Fibroblast of skin of abdomen (primary cell): Measurements from ENCODE around the gene NEURL1B.
"Not testable (repeated sequence)": the region's sequence is repeated elsewhere in the genome, so short reads cannot be mapped to it uniquely, and the experiment has no call there.

ENCODE experiments used
- DNase-seq: peaks from one replicate; pipeline ENCODE4 v3.0.0-alpha.2; 2013

Gene NEURL1B

DNA sequence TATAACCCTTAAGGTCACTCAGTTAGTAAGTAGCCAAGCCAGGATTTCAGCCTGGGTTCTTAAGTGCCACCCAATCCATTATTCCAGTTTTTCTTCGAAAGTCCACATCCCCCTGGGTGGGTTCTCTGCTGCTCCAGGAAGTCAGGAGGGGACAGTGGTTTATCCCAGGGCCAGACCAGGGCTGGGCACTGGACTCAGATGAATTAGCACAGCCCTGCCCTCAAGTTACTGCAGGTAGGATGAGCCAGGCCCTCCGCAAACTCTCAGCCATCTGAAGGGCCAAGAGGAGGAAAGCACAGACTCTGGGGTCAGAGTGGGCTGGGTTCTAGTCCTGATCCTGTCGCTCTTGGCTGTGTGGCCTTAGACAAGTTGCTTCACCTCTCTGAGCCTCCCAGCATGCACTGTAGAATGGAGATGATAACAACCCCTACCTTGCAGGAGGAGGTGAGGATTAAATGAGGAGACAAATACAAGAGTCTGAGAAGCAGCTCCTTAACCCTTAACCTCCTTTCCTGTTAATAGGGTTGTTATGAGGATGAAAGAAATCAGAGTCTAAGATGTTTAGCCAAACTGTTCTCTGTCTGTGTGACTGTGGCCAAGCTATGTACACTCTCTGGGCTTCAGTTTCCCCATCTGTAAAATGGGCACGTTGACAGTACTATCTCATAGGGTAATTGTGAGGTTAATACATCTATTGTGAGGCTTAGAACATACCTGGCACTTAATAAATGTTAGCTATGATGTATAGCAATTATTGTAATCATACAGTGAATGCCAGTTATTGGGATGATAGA, 6.8 kb upstream of the NEURL1B start:
- no peak for DNase-seq

DNA sequence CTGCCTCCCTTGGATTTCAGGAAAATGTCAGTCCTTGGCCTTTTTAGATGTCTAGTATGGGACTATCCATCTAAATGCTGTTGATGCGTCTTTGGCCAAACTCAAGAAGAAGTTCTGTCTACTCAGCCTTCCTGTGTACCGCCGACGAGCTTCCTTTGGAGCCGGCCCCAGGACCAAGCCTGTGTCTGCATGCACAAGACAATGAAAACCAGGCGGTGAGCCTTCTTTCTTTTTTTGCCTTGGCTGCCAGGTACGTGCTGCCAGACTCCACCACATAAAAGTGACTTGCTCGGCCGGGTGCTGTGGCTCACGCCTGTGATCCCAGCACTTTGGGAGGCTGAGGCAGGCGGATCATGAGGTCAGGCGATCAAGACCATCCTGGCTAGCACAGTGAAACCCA, 6.0 kb upstream of the NEURL1B start:
- no peak for DNase-seq

DNA sequence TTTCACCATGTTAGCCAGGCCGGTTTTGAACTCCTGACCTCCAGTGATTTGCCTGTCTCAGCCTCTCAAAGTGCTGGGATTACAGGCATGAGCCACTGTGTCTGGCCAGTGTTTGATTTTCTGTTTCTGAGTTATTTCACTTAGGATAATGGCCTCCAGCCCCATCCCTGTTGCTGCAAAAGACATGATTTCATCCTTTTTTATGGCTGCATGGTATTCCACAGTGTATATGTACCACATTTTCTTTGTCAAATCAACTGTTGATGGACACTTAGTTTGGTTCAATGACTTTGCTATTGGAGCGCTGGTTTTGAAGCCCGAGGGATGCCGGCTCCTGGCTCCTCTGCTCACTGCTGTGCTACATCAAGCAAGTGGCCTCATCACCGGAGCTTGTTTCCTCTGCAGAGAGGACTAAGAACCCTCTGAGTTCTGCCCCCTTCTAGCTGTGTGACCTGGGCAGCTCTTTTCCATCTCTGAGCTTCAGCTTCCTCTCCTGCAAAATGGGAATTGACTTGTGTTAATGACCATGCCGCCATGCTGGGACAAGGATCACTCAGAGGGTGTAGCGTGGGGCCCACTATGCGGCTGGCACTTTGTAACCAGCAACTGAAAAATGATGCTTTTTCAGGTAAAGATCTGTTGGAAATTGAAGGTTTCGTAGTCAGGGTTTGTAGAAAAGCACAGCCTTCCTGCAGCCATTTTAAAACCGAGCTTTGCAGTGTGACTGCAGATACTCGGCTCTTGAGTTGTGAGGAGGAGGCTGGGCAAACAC, 4.6 kb upstream of the NEURL1B start:
- DNase-seq: no peak

DNA sequence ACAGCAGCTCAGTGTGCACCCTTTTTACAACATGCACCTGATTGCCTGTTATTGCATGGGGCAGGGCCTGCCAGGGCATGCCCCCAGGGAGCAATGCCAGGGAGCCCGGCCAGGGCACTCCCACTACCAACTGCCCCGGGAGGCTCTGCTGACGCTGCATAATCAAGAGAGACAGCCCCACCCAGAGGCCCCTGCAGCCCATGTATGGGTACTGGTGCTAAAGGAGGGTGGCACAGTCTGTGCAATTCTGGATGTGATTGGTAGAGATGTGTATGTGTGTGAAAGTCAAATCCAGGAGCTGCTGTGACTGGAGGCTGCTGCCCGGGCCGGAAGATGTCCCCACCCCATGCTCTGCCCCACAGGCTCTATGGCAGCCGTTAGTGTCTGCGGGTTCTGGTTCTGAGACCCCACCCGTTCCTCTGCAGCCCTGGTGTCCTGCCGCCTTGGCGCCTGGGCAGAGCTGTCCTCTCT, 3.9 kb upstream of the NEURL1B start:
- DNase-seq: no peak

DNA sequence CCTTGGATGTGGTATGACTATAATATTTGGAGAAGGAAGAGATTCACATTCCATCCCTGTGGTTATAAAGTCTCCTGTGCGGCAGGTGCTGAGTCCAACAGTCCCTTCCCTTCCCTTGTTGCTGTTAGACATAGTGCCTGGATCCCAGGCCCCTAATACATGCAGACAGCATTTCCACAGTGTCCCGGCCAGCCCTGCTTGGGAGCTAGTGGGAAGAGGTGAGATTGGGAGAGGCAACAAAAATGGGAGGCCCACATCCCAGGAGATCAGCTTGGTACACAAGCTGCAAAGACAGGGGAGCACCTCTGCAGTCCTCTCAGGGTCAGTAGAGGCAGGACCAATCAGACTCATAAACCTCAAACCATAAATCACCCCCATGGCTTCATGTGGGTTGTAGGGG, 3.3 kb upstream of the NEURL1B start:
- no peak for DNase-seq

- no peak for DNase-seq
These were observed 2.8 kb upstream of the NEURL1B start for GRCh38 chr5:172638209-172638768.

DNA sequence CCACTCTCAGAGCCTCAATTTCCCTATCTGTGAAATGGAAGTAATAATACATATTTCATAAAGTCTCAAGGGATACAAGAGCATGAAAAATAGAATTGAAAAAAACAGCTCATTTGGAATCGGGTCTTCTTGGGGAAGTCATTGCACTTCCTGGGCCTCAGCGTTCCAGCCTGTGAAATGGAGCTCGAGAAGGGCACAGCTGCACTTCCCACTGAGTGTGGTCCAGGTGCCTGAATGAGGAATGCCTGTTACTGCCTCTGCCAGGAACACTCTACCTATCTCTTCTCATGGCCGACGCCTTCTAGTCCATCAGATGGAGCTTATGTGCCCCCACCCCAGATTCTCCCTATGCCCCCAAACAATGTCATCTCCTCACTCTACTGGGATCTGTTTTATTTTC, 924 bp upstream of the NEURL1B start:
- DNase-seq: no peak

GRCh38 chr5:172641359-172642050, 442 bp downstream of the NEURL1B start:
- DNase-seq: no peak

DNA sequence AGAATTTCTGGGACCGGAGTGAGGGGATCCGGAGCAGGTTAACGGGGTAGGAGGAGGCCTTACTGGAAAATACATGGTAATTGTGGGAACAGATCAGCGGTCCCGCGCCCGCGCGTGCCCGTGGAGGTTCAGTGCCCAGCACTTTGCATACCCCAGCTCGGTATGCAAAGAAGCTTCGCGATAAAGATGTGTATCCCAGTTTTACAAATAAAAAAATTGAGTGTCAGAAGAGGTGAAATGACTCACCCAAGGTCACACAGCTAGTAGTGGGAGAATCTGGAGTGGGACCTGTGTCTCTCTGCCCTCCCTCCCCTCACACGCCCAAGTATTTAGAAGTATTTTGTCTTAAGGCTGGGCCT, 967 bp downstream of the NEURL1B start:
- no peak for DNase-seq

DNA sequence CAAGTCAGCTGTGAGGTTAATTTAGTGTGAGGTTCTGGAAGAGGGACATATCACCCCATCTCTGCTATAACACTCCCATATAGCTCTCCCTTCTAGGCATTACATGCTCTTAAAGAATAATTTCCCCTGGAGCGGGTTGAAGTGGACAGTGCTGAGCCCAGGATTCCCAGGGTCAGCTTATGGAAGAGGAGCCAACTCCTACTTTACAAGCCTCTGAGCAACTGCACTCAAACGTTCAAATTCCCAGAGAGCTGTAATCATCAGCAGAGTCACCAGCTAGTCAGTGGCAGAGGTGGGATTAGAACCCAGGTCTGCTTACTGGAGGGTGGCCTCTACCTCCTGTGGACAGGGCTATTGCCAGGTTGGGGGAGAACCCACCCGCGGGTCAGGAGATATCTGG, 1.4 kb downstream of the NEURL1B start:
- no peak for DNase-seq

DNA sequence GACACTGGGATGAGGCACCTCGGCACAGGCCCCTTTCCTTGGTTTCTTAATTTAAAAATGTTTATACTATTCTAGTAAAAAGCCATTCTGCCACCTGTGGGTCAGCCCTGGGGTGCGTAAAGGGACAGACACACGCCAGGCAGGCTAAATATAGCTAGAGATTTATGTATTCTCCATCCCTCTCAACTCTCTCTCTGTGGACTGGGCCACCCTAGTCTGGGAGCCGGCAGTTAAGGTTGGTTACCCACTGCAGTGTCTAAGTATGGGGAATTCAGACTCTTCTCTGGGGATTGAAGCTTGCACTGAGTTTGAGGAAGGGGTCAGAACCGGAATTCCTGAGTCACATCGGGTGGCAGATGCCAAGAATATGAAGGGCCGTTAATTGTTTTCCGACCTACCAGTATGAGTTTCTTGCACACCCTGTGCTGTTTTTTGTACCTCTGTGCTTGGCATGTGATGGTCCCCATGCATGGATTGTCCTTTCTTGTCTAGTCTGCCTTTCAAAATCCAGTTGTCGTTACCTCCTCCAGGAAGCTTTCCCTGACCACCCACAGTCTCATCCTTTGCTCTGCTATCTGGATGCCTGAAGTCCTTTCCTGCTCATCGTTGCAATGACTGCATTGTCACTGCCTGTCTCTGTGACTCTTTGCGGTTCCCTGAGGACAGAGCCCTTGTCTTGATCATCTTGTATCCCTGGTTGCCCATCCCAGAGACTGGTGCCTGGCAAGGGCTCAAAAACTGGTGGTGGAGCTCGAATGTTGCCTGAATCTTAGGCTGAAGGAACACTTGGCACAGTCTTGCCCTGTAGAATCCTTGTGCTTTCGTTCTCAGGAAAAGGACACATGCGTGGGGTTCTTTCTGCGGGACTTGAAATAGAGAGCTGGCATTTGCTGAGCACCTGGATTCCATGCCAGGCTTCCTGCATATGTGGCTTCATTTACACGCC, 2.1 kb downstream of the NEURL1B start:
- DNase-seq: no peak

DNA sequence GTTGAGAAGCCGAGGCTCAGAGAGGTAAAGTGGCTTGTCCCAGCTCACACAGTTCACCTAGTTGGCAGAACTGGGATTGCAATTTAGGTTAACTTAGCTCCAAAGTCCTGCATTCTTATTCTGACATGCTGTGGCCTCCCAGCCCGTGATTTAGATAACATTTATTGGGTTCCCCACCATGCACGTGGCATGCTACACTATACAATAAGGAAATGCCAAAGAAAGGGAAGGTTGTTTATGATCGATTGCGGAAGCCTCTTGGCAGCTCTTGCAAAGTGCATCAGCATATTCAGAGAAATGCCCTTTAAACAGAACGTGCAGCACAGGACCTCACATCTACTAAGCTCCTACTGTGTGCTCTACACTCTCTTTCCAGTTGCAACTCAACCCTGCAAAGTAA, 3.2 kb downstream of the NEURL1B start:
- no peak for DNase-seq

DNA sequence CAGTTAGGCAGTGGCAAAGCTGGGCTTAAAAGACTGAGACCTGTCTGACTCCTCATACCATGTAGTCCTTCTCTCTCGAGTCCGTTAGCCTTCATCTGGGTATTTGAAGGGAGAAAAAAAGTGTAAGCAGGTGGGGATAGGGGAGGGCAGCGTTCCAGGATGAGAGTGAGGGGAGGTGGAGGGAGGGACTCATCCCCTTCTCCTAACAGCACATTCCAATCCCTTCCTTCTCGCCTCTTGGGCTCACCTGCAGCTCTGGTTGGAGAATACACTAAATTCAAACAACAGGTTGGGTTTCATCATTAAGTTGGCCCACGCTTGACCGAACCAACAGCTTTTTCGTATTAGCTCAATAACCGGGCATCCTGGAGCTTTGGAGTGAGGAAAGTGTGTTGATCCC, 3.6 kb downstream of the NEURL1B start:
- DNase-seq: no peak

DNA sequence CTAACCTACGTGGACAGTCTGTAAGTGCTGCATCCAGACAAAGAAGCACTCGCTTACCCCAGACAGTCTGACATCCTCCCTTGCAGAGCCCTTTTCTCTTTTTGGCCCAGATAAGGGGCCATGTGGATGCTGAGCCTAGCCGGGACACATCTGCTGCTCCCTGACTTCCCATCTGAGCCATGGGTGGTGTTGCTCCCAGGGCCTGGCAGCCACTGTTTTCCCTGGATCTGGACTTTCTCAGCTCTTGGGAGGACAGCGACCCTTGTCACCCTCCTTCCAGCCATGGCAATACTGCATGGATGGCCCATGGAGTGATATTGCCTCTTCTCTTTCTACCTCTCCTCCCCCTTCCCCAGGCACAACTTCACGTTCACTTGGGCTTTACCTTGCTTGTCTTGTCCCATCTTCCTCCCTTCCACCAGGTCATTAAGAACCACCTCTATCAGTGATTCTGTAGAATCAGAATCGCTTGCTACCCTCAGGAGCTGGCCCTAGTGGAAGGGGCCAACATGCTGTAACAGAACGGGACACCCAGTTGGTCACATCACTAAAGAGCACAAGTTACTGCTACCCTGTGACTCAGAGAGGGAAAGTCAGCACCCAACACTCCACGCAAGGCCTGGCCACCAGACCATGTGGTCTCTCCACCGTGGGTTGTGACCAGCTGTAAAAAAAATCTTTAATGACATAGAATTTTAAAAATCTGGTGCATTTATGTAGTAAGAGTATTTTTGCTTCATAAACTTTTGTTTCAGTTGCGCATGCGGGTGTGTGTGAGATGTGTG, 4.4 kb downstream of the NEURL1B start:
- DNase-seq: no peak

DNA sequence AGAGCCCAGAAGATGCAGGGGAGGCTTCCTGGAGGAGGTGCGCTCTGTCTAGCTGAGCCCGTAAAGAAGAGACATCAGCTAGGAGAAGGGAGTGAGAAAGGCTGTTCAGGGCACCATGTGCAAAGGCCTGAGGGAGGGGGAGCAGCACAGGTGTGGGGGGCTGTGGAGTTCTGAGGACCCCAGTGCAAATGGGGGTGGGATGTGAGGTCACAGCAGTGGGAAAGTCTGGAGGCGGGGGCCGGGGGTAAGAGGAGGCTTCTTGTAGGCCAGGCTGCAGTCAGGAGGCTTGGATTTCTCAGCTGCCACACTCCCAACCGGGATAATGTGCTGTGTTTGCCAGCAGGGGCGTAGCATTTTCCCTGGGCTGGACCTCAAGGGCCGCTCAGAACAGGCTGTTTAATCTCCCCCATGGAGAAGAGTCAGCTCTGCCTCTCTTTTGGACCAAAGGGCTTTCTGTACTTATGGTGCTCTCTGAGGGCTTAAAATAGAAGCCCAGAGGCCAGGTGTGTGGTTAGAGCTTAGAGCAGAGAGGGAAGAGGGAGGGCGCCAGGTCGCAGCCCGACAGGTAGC, 5.7 kb downstream of the NEURL1B start:
- DNase-seq: no peak

GRCh38 chr5:172647352-172648012, 6.4 kb downstream of the NEURL1B start:
- DNase-seq: no peak

GRCh38 chr5:172648013-172648381, 6.9 kb downstream of the NEURL1B start:
- DNase-seq: no peak

- DNase-seq: no peak
These were observed 7.7 kb downstream of the NEURL1B start for GRCh38 chr5:172648755-172649154.

DNA sequence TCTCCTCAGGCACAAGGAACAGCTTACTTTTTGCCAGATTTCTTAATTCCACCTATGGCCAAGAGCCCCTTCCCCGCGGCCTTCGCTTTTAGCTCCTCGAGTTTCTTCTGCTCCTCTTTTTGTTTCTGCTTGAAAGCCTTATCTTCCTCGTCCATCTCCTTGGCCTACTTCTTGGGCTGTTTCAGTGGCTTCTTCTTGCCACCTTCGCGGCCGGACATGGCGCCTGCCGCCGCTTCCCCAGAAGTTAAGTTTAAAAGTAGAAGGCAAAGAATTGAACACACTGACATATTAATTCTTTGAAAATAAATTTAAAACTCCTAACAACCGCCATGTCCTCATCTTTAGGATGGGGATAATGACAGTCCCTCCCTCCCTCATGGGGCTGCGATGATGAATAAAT, 15.4 kb downstream of the NEURL1B start:
- not testable (repeated sequence) for DNase-seq

- DNase-seq: not testable (repeated sequence)
These were observed 16.6 kb downstream of the NEURL1B start for GRCh38 chr5:172657524-172658233.
